T1000 (cell line): ENCODE measurements around the gene SLC5A8.

Experiments
- DNase-seq: peaks from one replicate; lab custom pipeline; 2025; ENCODE audit warnings: mixed read lengths; lab: John Stamatoyannopoulos, UW

The SLC5A8 gene

GRCh38 chr12:101209319-101210302 is at the start of gene SLC5A8:
TSS of gene SLC5A8 (minus strand) at chr12:101210238. CDS start at chr12:101209848, 390 bp downstream.
- no peak for DNase-seq

DNA sequence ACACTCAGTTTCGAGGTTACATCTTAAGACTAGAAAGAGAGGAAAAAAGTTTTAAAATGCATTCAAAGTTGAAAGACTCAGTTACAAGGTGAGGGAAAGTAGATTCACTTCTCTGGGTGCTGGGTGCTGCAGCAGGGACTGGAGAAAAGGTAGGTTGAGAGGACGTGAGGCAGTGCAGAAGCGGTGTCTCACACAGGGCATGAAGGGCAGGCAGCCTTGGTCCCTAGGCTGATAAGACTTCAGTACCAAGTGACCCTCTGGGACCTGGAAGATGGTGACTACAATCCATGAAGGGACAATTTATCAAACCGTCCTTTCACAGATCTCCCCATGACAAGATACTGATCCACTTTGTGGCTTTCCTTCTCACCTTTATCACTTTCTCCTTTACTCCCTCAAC is 47.3 kb upstream of the SLC5A8 start:
- DNase-seq = no peak

GRCh38 chr12:101256266-101256665 is 46.2 kb upstream of the SLC5A8 start:
- no peak for DNase-seq

- DNase-seq = no peak
Measured at GRCh38 chr12:101243616-101244015, 33.6 kb upstream of the SLC5A8 start.

DNA sequence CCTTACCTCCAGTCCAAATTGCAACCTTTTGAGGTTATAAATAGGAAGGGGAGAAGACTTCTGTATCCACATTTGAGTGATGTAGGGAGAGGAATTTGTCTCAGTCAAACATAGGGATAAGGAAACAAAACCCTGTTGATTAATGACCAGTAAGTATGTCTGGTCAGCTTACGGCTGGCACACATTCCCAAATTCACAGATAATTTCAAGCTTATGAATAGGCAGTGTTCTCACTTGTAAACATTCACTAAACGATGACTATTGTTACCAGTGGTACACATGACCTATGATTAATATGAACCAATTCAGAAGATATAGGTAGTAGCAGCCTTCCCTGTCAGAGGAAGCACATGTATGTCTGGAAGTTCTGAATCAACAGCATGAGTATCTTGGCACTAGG is 33.0 kb upstream of the SLC5A8 start:
- DNase-seq = no peak

DNA sequence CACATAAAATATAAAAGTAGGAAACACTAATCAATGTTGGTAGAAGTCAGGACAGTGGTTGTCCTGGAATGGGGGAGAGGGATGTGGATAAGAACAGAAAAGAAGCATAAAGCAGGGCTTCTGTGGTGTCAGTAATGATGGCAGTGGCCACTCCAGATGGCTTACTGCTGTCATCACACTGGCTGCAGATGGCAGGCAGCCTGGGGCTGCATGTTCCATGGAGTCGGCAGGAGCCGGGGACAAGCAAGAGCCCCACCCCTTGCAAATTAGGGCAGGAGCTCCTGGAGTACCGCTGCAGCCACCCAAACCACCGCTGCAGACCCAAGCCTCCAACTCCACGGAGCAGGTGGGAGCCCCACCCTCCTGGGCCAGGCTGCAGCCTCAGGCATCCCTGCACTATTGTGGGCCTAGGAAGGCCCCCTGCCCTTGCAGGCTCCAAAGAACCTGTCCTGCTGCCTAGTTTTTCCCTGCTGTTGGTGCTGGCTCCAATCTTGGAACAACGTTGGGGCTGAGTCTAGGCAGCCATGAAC is 28.8 kb upstream of the SLC5A8 start:
- no peak for DNase-seq

GRCh38 chr12:101238306-101238705 is 28.3 kb upstream of the SLC5A8 start:
- DNase-seq = no peak

GRCh38 chr12:101235686-101236085 is 25.6 kb upstream of the SLC5A8 start:
- DNase-seq = no peak

GRCh38 chr12:101231636-101232035 is 21.6 kb upstream of the SLC5A8 start:
- DNase-seq = no peak

- DNase-seq = peak; percentile 54
Measured at GRCh38 chr12:101230547-101230946, 20.5 kb upstream of the SLC5A8 start.

DNA sequence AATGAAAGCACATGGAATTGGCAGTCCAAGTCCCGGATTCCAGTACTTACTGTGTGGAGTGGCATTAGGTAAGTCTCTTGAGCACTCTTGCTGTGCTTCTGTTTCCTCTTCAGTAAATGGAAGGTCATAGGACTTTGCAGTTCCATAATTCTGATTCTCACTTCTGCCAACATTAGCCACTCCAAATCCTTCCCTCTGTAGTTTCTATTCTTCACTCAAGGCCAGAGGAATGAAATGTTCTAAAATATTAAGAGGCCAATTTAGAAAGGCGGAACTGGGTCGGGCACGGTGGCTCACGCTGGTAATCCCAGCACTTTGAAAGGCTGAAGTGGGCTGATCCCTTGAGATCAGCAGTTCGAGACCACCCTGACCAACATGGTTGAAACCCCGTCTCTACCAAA is 19.8 kb upstream of the SLC5A8 start:
- no peak for DNase-seq

GRCh38 chr12:101221301-101221700 is 11.3 kb upstream of the SLC5A8 start:
- DNase-seq = no peak

GRCh38 chr12:101216810-101217209 is 6.8 kb upstream of the SLC5A8 start:
- DNase-seq = no peak

GRCh38 chr12:101207086-101207780 is 2.8 kb downstream of the SLC5A8 start:
- no peak for DNase-seq

GRCh38 chr12:101204602-101205304 is 5.3 kb downstream of the SLC5A8 start:
- no peak for DNase-seq

DNA sequence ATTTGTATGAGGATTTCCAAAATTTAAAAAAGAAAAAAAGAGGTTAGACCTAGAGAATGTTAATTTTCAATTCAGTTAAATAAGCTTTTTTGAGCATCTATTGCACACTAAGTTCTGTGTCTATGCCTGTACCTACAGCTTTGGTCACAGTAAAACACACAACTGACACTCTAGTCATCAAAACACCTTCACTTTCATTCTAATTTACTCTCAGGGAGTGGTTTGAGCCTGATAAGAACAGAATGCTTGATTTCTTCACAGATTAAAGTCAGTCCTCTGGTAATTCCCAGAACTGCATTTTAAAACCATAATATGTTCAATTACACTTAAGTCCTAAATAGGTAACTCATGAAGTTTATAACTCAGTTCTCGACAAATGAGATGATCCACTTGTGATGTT is 9.2 kb downstream of the SLC5A8 start:
- DNase-seq = no peak

- no peak for DNase-seq
Measured at GRCh38 chr12:101200145-101200544, 9.9 kb downstream of the SLC5A8 start.

DNA sequence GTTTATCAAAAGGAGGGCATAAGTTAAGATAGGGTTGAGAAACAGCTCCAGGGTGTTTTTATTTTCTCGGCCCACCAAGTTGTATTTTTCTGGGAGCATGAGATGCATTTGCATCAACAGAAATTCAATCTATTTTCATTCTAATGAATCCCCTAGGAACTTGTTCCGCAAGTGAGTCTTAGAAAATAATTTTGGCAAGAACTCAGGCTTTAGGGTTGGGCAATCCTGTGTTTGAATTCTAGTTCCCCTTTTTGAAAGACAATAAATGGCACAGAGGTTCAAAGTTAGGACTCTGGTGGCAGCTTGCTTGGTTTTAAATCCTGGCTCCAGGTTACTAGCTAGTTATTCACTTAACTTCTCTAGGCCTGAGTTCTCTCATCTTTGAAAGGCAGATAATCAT is 23.7 kb downstream of the SLC5A8 start:
- DNase-seq = no peak

DNA sequence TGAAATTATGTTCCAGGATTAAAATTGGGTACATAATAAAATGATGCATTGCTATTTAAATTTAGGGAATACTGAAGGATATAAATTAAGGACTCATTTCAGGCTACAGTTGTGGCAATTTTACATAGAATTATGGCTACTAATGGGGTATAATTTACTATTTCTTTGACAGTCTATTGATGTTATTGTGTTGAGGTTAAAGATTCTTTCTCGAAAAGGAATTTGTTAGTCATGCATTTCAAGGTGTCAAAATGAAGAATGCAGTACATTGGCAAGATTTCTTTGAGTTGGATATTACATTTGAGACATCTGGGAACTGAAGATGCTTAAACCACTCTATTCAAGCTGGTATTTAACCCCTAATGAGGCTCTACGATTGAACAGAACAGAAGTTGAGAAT is 28.3 kb downstream of the SLC5A8 start:
- DNase-seq = no peak

- no peak for DNase-seq
Measured at GRCh38 chr12:101174541-101174940, 35.5 kb downstream of the SLC5A8 start.

GRCh38 chr12:101173197-101173749 is 36.8 kb downstream of the SLC5A8 start:
- DNase-seq = no peak

- no peak for DNase-seq
Measured at GRCh38 chr12:101172316-101172715, 37.7 kb downstream of the SLC5A8 start.
